Memory B cell (primary cell): ENCODE data around the gene MRAS.

Experiments
- ATAC-seq: fragments of 150-1000 bp; cut with Tn5 transposase; 2 replicates; pipeline ENCODE4 v1.10.0; 2021; ENCODE audit warnings: low read depth, mild to moderate bottlenecking, moderate library complexity
- DNase-seq, 2 donors: peaks; one replicate each; pipeline ENCODE4 v3.0.0; 2022; ENCODE audit warnings: low spot score in 2 of 2
- H3K27ac Mint-ChIP-seq: one replicate; pipeline ENCODE4 v1.8.0; 2022; ENCODE audit warnings: mild to moderate bottlenecking, moderate library complexity, mixed read lengths
- H3K27me3 Mint-ChIP-seq: one replicate; pipeline ENCODE4 v1.8.0; 2022; ENCODE audit warnings: mixed read lengths
- H3K36me3 Mint-ChIP-seq: one replicate; pipeline ENCODE4 v1.8.0; 2022; ENCODE audit warnings: mild to moderate bottlenecking, mixed read lengths
- H3K4me1 Mint-ChIP-seq: one replicate; pipeline ENCODE4 v1.8.0; 2022; ENCODE audit warnings: mixed read lengths
- H3K4me3 Mint-ChIP-seq: one replicate; pipeline ENCODE4 v1.8.0; 2022; ENCODE audit warnings: mild to moderate bottlenecking, moderate library complexity, mixed read lengths
- H3K9me3 Mint-ChIP-seq: one replicate; pipeline ENCODE4 v1.8.0; 2022; ENCODE audit warnings: mixed read lengths

The MRAS gene

DNA sequence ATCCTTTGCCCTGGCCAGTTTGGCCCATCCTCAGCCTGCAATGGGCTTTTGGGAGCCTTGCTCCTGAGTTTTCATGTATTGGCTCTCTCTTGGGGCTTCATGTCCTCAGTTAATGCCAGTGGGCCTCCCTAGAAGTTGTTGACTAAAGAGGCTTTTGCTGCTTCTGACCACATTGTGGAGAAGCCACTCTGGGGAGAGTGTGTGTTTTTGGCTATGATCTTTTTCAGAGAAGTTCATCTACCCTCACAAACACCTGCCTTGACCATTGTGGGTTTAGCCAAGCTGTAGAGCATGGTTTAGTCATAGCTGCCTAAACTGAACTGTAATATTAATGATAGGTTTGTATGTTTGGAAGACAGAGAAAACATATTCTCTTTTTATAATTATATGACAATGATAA lies 6.0 kb downstream of the MRAS start:
- no peak for DNase-seq
- H3K36me3 Mint-ChIP-seq = no peaks in the 10 kb centered on the region
- H3K27ac Mint-ChIP-seq = no peak overlapping the region
- no peaks in the 10 kb centered on the region for H3K9me3 Mint-ChIP-seq
- ATAC-seq = no peak
- peaks cover 11% of the 10 kb centered on the region for H3K27me3 Mint-ChIP-seq
- H3K4me3 Mint-ChIP-seq = no peak overlapping the region
- H3K4me1 Mint-ChIP-seq = no peaks in the 10 kb centered on the region

DNA sequence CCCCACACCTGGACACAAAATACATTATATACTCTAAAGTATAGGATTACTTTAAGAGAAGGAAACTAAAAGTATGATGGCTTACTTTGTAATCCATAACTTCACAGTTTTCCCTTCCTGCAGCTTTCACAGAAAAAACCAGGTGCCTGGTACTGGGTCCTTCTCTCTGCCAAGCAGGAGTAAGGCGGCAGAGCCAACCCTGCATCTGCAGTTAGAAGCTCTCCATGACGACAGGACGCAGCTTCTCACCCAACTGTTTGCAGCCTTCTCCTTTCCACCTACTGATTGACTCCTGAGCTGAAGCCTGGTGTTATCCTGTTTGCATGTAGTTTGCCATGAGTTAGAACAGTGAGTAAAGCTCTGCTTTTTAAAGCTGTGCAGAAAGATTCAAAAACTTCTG lies 6.7 kb downstream of the MRAS start:
- H3K36me3 Mint-ChIP-seq = no peaks in the 10 kb centered on the region
- ATAC-seq = no peak
- H3K9me3 Mint-ChIP-seq = no peaks in the 10 kb centered on the region
- no peak for DNase-seq
- H3K27me3 Mint-ChIP-seq = peaks cover 11% of the 10 kb centered on the region
- no peaks in the 10 kb centered on the region for H3K4me1 Mint-ChIP-seq
- no peak overlapping the region for H3K27ac Mint-ChIP-seq
- no peak overlapping the region for H3K4me3 Mint-ChIP-seq

DNA sequence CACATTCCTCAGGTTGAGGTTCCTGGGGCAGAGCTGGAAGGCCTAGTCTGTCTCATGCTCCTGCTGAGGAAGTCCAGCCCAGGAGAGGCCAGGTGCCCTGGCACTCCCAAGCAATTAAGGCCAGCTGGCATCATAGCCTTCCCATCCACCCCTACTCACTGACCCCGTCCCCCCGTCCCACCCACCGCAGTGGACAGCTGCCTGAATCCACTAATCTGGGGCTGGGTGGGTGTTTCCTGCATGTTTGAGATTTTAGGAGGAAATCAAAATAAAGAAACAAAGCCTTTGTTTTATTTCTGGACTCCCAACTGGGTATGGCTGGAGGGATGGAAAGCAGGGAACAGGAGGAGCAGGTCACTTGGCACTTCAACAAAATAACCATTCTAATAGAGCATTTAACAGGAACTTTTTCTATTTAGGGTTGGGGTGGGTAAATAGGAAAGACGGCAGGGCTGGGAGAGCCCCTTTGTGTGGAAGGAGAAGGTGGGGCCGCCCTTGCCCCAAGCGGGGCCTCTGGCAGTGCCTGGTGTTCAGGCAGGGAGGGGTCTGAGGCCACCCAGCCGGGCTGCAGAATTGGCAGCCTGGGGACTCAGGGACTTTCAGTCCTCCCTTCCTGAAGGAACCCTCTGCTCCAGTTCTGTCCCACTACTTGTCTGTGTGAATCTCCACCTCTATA lies 8.5 kb downstream of the MRAS start:
- ATAC-seq (no peak), DNase-seq (no peak)
- H3K9me3 Mint-ChIP-seq = no peaks in the 10 kb centered on the region
- H3K36me3 Mint-ChIP-seq = no peaks in the 10 kb centered on the region
- no peak overlapping the region for H3K27ac Mint-ChIP-seq
- H3K4me3 Mint-ChIP-seq = no peak overlapping the region
- no peaks in the 10 kb centered on the region for H3K4me1 Mint-ChIP-seq
- peaks cover 16% of the 10 kb centered on the region for H3K27me3 Mint-ChIP-seq

DNA sequence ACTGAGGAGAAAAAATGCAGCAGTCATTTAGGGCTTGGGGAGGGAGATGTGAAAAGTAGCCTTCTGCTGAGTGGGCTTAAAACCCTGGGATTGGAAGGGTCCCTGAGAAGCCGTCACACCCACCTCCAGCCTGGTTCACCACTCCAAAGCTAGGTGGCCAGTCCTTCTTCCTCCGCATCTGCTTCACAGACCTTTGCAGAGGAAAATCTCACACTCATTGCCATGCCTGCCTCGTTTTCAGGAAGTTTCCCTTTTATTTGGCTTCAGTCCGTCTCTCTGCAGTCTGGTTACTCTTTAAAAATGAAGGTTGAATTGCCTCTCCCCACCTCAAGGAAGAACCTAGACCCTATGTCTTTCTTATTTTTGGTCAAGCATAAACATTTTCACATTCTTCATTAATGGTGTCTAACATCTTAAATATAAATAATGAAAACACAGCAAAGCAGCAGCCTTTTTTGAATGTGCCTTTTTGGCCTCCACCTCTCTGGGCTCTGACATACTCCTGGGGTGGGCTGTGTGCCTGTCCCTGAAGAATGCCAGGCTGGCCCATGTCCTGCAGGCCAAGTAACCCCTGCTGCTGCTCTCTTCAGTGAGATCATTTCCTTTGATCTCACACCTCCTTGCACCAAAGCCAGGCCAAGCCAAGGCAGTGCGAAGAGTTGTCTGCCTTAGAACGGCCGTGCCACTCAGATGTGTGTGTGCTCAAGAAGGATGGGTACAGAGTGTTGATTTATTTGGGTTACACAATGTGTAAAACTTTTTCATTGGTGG lies 11.0 kb downstream of the MRAS start:
- Mint-ChIP-seq H3K4me1 (no peaks in the 10 kb centered on the region), H3K4me3 (no peak overlapping the region)

DNA sequence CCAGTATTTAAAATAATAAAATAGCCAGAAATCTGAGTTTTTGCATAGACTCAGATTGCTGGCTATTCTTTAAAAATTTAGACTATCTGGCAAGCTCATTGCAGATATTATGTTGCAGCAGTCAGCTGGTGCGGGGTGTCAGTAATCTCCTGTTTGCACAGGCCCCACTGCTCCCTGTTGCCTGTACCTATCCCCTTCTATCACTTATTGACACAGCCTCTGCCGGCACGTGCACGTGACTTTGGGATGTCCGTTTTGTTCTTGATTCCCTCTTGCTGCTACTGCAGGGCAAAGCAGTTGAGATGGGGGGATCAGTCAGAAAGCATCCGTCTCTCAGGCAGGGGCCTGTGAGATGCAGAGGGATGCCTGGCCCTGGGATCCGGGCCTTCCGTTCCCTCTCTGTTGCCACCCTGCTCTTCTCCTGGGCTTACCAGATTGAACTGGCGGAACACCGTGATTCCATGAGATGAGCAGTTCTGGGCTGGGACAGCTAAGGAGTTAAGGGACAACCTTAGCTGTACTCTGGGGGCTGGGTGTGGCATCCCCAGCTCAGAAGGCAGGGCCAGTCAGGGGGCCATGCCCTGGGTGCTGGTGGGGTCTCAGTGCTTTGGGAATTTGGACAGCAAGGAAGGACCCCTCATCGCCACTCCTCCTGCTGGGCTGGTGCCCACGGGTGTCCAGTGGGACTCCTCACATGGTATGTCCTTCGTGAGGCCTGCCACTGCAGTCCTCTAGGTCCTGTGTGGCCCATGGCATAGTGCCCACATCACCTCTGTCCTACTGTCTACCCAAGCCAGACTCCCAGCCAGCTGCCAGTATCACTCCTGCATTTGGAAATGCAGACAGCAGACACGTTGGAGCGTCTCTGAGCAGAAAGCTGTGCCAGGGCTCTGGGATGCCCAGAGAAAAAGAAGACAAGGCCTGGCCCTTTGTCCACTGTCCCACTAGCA lies 11.8 kb downstream of the MRAS start:
- no peak overlapping the region for H3K27ac Mint-ChIP-seq
- no peak overlapping the region for H3K4me3 Mint-ChIP-seq
- no peaks in the 10 kb centered on the region for H3K9me3 Mint-ChIP-seq
- no peaks in the 10 kb centered on the region for H3K4me1 Mint-ChIP-seq
- no peaks in the 10 kb centered on the region for H3K36me3 Mint-ChIP-seq
- H3K27me3 Mint-ChIP-seq = peaks cover 28% of the 10 kb centered on the region
- ATAC-seq (no peak), DNase-seq (no peak)

More for the DNA sequence above, 11.0 kb downstream of the MRAS start:
- DNase-seq (no peak), ATAC-seq (no peak)
- Mint-ChIP-seq H3K36me3 (no peaks in the 10 kb centered on the region), H3K27ac (no peak overlapping the region), H3K9me3 (no peaks in the 10 kb centered on the region), H3K27me3 (peaks cover 22% of the 10 kb centered on the region)

DNA sequence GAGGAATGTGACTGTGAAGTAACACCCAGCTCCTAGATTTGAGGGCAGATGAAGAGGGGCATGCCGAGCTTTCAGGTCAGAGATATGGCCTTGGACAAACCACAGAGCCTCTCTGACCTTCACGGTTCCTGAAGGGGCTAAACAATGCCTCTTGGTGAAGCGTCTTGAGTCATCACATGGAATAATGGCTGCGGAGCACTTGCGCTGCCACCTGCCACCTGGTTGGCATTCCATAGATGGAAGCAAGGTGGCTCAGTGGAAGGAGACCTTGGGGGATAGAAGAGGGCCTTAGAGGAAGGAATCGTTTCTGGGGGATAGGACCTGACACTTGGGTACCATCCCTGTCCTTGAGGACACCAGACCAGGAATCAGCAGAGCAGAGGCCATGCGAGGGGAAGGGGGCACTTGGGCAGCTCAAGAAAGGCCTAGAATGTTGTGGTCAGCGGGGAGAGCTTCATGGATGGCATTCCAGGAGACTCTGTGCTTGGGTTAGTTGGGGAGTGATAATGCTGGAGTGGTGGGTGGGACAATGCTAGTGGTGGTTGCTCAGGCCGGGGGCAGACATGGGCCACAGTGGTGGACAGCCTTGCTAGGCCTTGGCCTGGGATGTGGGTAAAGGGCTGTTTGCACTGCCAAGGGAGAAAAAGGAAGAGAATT lies 12.6 kb downstream of the MRAS start:
- H3K27me3 Mint-ChIP-seq = peaks cover 34% of the 10 kb centered on the region

DNA sequence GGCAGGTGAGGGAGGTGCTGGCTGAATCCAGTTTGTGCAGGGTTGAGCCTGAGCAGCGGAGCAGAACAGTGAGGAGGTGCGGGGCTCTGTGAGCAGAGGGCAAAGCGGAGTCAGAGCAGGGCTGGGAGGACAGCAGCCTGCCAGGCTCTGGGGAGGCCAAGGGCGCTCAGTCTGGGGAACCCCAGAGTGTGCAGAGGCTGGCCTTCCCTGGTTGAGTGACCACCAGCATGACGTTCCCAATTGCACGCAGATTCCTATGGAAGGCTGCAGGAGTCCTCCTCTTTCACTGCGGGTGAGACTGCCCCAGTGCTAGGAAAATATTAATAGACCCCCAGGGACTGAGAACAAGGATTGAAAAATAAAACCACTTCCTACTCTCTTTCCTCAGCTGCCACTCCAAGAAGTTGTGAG lies 13.2 kb downstream of the MRAS start:
- peaks cover 34% of the 10 kb centered on the region for H3K27me3 Mint-ChIP-seq

More for the DNA sequence above, 12.6 kb downstream of the MRAS start:
- no peaks in the 10 kb centered on the region for H3K36me3 Mint-ChIP-seq
- ATAC-seq (no peak), DNase-seq (no peak)
- H3K4me1 Mint-ChIP-seq = no peaks in the 10 kb centered on the region
- no peak overlapping the region for H3K27ac Mint-ChIP-seq
- no peak overlapping the region for H3K4me3 Mint-ChIP-seq
- H3K9me3 Mint-ChIP-seq = no peaks in the 10 kb centered on the region

DNA sequence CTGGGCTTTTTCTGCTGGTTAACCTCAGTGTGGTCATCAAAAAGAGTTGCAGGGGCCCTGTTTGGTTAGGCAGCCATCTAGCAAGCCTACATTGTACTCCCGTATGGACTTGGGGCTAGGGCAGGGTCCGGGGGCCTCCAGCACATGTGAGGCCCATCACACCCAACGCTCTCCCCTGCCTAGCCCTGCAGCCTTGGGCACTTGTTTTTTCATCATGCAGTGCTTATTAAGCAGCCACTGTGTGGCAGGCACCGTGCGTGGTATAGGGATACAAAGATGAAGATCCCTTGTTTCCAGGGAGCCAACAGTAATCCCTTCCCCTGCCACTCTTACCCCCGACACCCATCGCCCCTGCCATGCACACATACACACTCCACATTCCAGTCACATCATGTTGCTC lies 14.2 kb downstream of the MRAS start:
- Mint-ChIP-seq H3K9me3 (no peaks in the 10 kb centered on the region), H3K4me1 (no peaks in the 10 kb centered on the region), H3K27ac (no peak overlapping the region), H3K27me3 (peaks cover 36% of the 10 kb centered on the region), H3K4me3 (no peak overlapping the region), H3K36me3 (no peaks in the 10 kb centered on the region)
- no peak for ATAC-seq
- DNase-seq = no peak

More for the DNA sequence above, 13.2 kb downstream of the MRAS start:
- H3K9me3 Mint-ChIP-seq = no peaks in the 10 kb centered on the region
- no peaks in the 10 kb centered on the region for H3K36me3 Mint-ChIP-seq
- DNase-seq (no peak), ATAC-seq (no peak)
- H3K4me3 Mint-ChIP-seq = no peak overlapping the region
- no peaks in the 10 kb centered on the region for H3K4me1 Mint-ChIP-seq
- H3K27ac Mint-ChIP-seq = no peak overlapping the region

DNA sequence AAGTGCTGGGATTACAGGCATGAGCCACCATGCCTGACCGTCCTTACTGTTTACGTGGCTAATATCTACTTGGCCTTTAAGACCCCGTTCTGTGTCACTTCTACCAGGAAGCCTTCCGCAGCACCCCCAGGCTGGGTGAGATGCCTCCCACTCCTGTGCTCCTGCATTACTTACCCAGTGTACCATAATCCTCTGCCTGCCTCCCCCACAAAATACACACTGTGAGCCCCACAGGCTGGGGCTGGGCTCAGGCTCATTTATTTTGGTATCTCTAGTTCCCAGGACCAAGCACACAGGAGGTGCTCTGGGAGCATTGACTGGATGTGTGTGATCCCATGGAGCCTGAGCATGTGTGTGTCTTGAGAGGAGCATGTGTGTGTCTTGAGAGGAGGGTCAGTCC lies 14.9 kb downstream of the MRAS start:
- H3K4me3 Mint-ChIP-seq = no peak overlapping the region
- DNase-seq (no peak), ATAC-seq (no peak)
- H3K4me1 Mint-ChIP-seq = peaks cover 2% of the 10 kb centered on the region
- H3K27ac Mint-ChIP-seq = no peak overlapping the region
- peaks cover 2% of the 10 kb centered on the region for H3K9me3 Mint-ChIP-seq
- no peaks in the 10 kb centered on the region for H3K36me3 Mint-ChIP-seq
- peaks cover 39% of the 10 kb centered on the region for H3K27me3 Mint-ChIP-seq

DNA sequence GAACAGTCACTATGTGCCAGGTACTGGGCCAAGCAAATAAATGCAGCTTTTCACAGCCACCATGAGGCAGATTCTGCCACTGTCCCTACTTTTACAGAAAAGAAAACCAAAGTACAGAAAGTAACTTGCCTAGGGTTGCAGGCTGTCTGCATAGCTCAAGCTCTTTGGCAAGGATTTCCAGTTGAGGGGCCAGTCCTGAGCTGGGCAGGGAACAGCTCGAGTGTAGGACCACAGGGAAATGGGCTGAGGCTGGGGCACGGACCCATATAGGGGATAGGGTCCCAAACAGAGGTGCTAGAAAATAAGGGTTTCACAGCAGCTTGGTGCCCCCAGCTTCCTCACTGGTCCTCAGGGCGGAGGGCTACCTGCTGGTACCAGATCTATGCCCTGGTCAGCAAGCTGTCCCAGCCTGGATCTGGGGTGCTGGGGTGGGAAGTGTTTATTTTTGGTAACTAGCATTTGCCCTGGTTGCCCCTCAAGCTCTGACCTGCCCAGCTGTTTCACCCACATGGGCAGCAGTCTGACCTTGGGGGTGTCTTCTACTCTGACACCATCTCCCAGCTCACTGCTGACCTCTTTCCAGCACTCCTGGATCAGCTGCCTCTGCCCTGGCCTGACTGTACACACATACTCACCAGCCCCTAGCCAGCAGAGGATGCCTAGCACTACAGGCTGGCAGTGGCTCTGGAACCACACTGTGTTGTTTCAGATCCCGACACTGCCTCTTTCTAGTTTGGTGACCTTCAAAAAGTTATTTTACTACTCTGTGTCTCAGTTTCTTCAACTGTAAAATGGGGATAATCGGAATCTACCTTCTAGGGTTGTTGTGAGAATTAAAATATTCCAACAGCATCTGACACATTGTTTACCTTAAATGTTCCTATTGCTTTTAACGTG lies 16.2 kb downstream of the MRAS start:
- no peak overlapping the region for H3K4me3 Mint-ChIP-seq
- H3K27me3 Mint-ChIP-seq = peaks cover 37% of the 10 kb centered on the region
- H3K4me1 Mint-ChIP-seq = peaks cover 2% of the 10 kb centered on the region
- DNase-seq = no peak
- peaks cover 2% of the 10 kb centered on the region for H3K9me3 Mint-ChIP-seq
- no peak overlapping the region for H3K27ac Mint-ChIP-seq
- no peak for ATAC-seq
- H3K36me3 Mint-ChIP-seq = no peaks in the 10 kb centered on the region

DNA sequence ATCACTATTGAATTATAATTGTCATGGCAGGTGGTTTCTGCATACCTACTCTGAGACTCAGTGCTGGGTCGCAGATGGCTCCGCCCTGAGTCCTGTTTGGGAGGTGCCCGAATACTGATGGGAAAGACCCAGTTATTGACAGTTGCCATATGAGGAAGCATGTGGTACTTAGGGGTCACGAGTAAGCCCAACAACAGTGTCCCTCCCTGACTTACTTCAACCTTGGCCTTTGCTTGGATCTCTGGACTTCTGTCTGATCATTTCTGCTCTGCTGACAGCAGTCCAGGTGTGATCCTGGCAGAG lies 16.8 kb downstream of the MRAS start:
- ATAC-seq = no peak
- peaks cover 2% of the 10 kb centered on the region for H3K9me3 Mint-ChIP-seq
- DNase-seq = no peak
- H3K27ac Mint-ChIP-seq = no peak overlapping the region
- H3K27me3 Mint-ChIP-seq = peaks cover 37% of the 10 kb centered on the region
- peaks cover 2% of the 10 kb centered on the region for H3K4me1 Mint-ChIP-seq
- H3K4me3 Mint-ChIP-seq = no peak overlapping the region
- no peaks in the 10 kb centered on the region for H3K36me3 Mint-ChIP-seq

DNA sequence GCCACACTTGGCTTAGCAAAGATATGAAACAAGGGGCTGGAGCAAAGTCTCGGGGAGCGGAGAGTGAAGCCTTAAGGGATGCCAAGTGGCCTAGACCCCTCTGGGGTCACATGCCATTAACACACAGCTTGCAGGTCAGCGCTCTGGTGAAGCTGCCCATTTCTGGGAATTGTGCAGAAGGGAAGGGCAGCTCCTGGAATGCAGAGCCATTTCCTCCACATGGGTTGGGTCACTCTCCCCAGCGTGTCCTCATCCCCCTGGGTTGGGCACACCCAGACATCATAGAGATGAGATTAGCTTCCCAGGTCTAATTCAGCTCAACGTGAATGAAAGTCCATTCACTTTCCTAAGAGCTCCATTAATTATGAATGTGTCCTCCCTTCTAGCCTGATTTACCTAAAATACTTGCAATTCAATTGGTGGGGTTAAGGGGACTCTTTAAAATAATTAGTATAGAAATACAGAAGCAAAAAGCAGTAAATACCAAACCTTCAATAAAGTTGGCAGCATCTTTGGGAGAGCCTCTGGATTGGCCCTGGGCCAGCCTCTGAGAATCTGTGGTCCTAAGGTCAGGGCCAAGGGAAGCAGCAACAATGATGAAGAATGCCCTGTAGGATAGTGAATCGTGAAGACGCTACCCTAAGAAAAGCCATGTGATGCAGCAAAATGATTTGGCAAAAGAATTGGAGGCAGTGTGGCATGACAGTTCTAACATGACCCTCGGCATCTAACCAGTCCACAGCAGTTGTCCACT lies 17.8 kb downstream of the MRAS start:
- Mint-ChIP-seq H3K4me3 (no peak overlapping the region), H3K9me3 (peaks cover 4% of the 10 kb centered on the region), H3K4me1 (peaks cover 4% of the 10 kb centered on the region), H3K27ac (no peak overlapping the region), H3K36me3 (peaks cover 2% of the 10 kb centered on the region), H3K27me3 (peaks cover 34% of the 10 kb centered on the region)
- DNase-seq = no peak
- no peak for ATAC-seq
